SIG-M5 treated with dmso at 0.1 percent for 504 hours (cell line): ENCODE results near the gene PPP4C.

Experiments used
- DNase-seq: peaks from one replicate; lab custom pipeline; 2025; ENCODE audit not compliant: unreplicated experiment; lab: John Stamatoyannopoulos, UW

The PPP4C gene

GRCh38 chr16:30079480-30079879 lies 3.7 kb downstream of the PPP4C start:
- no peak for DNase-seq

- DNase-seq = no peak
These were observed 6.8 kb downstream of the PPP4C start for GRCh38 chr16:30082545-30083090.

- no peak for DNase-seq
These were observed 7.6 kb downstream of the PPP4C start for GRCh38 chr16:30083216-30084055.

- no peak for DNase-seq
These were observed 8.5 kb downstream of the PPP4C start for GRCh38 chr16:30084096-30084815.

- no peak for DNase-seq
These were observed 9.0 kb downstream of the PPP4C start for GRCh38 chr16:30084816-30085159.

GRCh38 chr16:30085247-30085646 lies 9.5 kb downstream of the PPP4C start:
- DNase-seq = no peak

GRCh38 chr16:30085820-30086219 lies 10.0 kb downstream of the PPP4C start:
- no peak for DNase-seq

- DNase-seq = no peak
These were observed 10.7 kb downstream of the PPP4C start for GRCh38 chr16:30086291-30087140.

GRCh38 chr16:30087181-30087898 lies 11.5 kb downstream of the PPP4C start:
- DNase-seq = peak; percentile 54

- DNase-seq = no peak
These were observed 12.5 kb downstream of the PPP4C start for GRCh38 chr16:30088237-30088831.

GRCh38 chr16:30088832-30089624 lies 13.2 kb downstream of the PPP4C start:
- no peak for DNase-seq

- no peak for DNase-seq
These were observed 15.0 kb downstream of the PPP4C start for GRCh38 chr16:30090610-30091331.

- DNase-seq = peak; percentile 89
These were observed 15.9 kb downstream of the PPP4C start, which contains the start of gene TBX6 for GRCh38 chr16:30091474-30092372. TSS of gene TBX6 (minus strand) at chr16:30091924. CDS start at chr16:30091193, 731 bp downstream.

GRCh38 chr16:30092373-30093010 lies 16.7 kb downstream of the PPP4C start:
- peak; percentile 97 for DNase-seq

- DNase-seq = no peak
These were observed 18.9 kb downstream of the PPP4C start for GRCh38 chr16:30094541-30095165.

GRCh38 chr16:30095166-30096078 lies 19.6 kb downstream of the PPP4C start:
- no peak for DNase-seq
